HG03196 (cell line): ENCODE data around the gene BAX.

ENCODE experiments used
- ATAC-seq: cut with Tn5 transposase; IDR thresholded peaks from one replicate; pipeline ENCODE4 v1.9.1; 2021; ENCODE audit not compliant: unreplicated experiment

Gene BAX

GRCh38 chr19:49011194-49011593 lies 56.5 kb downstream of the BAX start:
- ATAC-seq, result no peak
